HG02938 (cell line): ENCODE results near the gene CETN1.

Experiments
- ATAC-seq: cut with Tn5 transposase; IDR thresholded peaks from one replicate; pipeline ENCODE4 v1.9.1; 2021; ENCODE audit warnings: mild to moderate bottlenecking, moderate library complexity; ENCODE audit not compliant: unreplicated experiment

The CETN1 gene

GRCh38 chr18:621291-622043 lies 41.3 kb downstream of the CETN1 start:
- no peak for ATAC-seq

DNA sequence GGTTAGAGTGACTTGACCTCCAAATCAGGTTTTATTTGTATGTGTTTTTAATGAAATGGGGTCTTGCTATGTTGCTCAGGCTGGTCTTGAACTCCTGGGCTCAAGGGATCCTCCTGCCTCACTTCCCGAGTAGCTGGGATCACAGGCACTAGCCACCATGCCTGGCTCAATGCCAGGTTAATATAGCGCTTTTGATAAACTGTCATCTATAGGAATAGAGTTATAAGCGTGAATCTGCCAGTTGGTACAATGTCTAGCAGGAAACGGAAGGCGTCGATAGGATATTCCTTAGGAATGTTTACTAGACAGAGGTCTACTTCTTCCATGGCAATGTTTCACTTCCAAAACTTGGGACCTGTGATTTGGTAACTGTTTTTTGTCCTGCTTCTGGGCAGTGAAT lies 42.1 kb downstream of the CETN1 start:
- no peak for ATAC-seq

- no peak for ATAC-seq
Measured at GRCh38 chr18:623761-624620, 43.8 kb downstream of the CETN1 start.

- ATAC-seq: no peak
Measured at GRCh38 chr18:627231-627630, 47.1 kb downstream of the CETN1 start.

DNA sequence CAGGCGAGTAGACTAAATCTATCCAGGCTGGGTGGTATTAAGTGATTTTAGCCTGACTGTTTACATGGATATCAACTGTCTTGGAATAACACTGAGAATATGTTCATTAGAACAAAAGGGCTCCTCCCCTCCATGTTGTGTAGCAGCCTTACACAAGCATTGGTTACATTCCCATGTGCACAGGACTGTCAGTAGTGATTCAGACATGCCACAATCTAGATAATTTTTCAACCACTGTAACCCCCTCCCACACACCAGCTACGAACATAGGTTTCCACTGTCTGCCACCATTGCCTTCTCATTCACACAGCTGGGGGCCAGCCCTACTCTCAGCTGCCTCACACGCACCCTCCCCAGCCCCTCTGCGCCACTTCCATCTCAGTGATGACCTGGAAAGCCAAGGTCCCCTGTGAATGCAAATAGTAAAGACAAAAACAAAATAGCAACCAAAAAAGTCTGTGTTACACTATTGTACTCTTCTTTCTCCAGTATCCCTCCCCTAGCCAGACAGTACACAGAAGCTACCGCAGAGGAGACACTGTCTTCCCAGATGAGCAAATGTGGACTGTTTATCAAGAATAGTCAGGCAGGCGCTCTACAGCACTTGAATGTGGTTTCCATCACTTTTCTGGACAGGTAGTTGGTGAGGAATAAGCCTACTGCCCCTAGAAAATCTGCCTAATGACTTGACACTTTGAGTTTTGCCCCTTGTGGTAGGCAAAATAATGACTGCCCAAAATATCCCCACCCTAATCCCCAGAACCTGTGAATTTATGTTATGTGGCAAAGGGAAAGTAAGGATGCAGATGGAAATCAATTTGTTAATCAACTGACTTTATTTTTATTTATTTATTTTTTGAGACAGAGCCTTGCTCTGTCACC lies 49.3 kb downstream of the CETN1 start:
- no peak for ATAC-seq

DNA sequence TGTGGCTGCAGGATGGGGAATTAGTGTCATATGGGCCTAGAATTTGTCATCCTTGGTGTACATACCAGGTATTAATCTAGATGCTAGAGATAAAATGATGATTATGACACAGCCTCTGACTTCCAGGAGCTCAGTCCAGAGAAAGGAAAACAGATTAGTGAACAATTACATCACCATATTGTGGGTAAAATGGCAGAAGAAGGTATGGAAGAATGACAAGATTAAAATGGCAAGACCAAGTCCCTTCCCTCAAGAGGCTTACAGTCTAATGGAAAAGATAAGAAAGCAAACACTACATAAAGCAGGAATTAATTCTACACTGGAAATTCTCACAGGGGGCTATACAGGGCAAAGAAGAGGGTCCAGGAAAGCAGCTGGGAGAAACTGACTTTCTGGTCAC lies 51.4 kb downstream of the CETN1 start:
- ATAC-seq: no peak
